AG10803 (cell line): ENCODE measurements around the gene DIRAS1.

ENCODE experiments used
- DNase-seq: peaks from one replicate; pipeline ENCODE4 v3.0.0; 2010; ENCODE audit warnings: low read depth
- H3K4me3 ChIP-seq: 2 replicates; pipeline ENCODE4 v1.5.1; 2011; ENCODE audit warnings: mild to moderate bottlenecking, low read length, control low read depth
- CTCF ChIP-seq: conservative IDR thresholded peaks from 2 replicates; pipeline ENCODE4 v1.5.1; 2011; ENCODE audit warnings: mild to moderate bottlenecking, low read length, control low read depth, inconsistent platforms

The DIRAS1 gene

GRCh38 chr19:2759965-2760364 lies 38.8 kb upstream of the DIRAS1 start:
- DNase-seq, result no peak
- TF ChIP-seq CTCF, result no peak
- H3K4me3 ChIP-seq, result no peak overlapping the region

- TF ChIP-seq CTCF, result no peak
- DNase-seq, result no peak
- no peak overlapping the region for H3K4me3 ChIP-seq
Observed at GRCh38 chr19:2759362-2759761, 38.2 kb upstream of the DIRAS1 start.

GRCh38 chr19:2758601-2759313 lies 37.6 kb upstream of the DIRAS1 start:
- TF ChIP-seq CTCF, result no peak
- no peak for DNase-seq
- H3K4me3 ChIP-seq, result no peak overlapping the region

- DNase-seq, result no peak
- TF ChIP-seq CTCF, result no peak
- no peak overlapping the region for H3K4me3 ChIP-seq
Observed at GRCh38 chr19:2756921-2757881, 36.0 kb upstream of the DIRAS1 start.

- no peak for TF ChIP-seq CTCF
- no peak for DNase-seq
- no peak overlapping the region for H3K4me3 ChIP-seq
Observed at GRCh38 chr19:2756477-2756876, 35.3 kb upstream of the DIRAS1 start.

DNA sequence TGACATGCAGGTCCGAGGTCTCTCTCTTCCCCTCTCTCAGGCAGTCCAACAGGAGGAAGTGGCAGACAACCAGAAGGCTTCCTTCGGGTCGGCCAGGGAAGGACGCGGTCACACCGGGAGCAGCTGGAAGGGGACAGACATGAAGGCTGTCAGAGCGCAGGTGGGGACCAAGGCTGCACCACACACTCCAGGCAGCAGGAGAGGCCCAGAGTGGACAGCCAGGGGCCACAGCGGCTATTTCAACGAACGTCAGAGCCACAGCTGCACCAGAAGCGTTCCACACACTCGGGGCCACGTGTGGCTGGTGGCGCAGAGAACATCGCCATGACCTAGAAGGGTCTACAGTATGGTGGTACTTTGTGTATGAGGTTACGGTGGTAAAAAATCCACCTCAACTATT lies 34.6 kb upstream of the DIRAS1 start:
- DNase-seq, result no peak
- no peak overlapping the region for H3K4me3 ChIP-seq
- TF ChIP-seq CTCF, result no peak

DNA sequence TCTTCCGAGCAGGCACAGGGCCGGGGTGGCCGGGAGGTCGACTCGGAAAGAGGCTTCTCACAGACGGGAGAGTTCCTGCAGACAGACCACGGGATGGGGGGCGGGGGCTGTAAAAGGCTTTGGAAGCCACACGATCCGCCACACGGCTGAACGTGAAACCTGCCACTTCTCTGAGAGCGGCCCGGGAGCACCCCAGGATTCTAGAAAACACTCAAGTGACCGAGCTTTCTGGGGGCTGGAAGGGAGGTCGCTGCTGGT lies 34.2 kb upstream of the DIRAS1 start:
- H3K4me3 ChIP-seq, result no peak overlapping the region
- DNase-seq, result no peak
- no peak for TF ChIP-seq CTCF
